ENCODE measurements around the gene PGGT1B. TPM values are rescaled to one million over a fixed set of nuclear protein-coding genes. Genes with fewer than 3 reads are reported as not detected.
A peak's percentile ranks its signal among the peaks of the same experiment; 100 is the strongest.

PGGT1B gene
- total and polyA plus RNA-seq, 12 donors = 2.6 to 61.4 (median 29.0) TPM

GRCh38 chr5:115306011-115306536 lies 43.4 kb upstream of the PGGT1B start:
- no peak overlapping the region for H3K4me3 ChIP-seq
- H3K36me3 ChIP-seq (replicated peaks in 1 of 2) = no peaks in the 10 kb centered on the region
- H3K27me3 ChIP-seq = no peaks in the 10 kb centered on the region
- 87 to 97% (median 93%) methylated on average over 1 of the region's 1 CpG for WGBS, 4 donors
- H3K4me1 ChIP-seq (replicated peaks in 1 of 2) = no peaks in the 10 kb centered on the region
- no peak overlapping the region for H3K27ac ChIP-seq
- DNase-seq = no peak
- intact Hi-C loops (cut with DNase I) = no loop called here
- TF ChIP-seq POLR2A (IDR thresholded peaks at IDR 0.05) (no peak), CTCF (IDR thresholded peaks at IDR 0.05) (no peak)
- peaks cover 0 to 5% (median 0%) of the 10 kb centered on the region in 3 donors for H3K9me3 ChIP-seq (replicated peaks in 1 of 3)

GRCh38 chr5:115304496-115304895 lies 41.8 kb upstream of the PGGT1B start:
- TF ChIP-seq POLR2A (IDR thresholded peaks at IDR 0.05) (no peak), CTCF (IDR thresholded peaks at IDR 0.05) (no peak)
- DNase-seq = no peak
- no peak overlapping the region for H3K4me3 ChIP-seq
- H3K4me1 ChIP-seq (replicated peaks in 1 of 2) = no peaks in the 10 kb centered on the region
- H3K27ac ChIP-seq = no peak overlapping the region
- 97 to 100% (median 99%) methylated on average over 1 of the region's 1 CpG for WGBS, 4 donors
- H3K36me3 ChIP-seq (replicated peaks in 1 of 2) = no peaks in the 10 kb centered on the region
- H3K27me3 ChIP-seq = no peaks in the 10 kb centered on the region
- intact Hi-C loops (cut with DNase I) = no loop called here
- peaks cover 0 to 5% (median 0%) of the 10 kb centered on the region in 3 donors for H3K9me3 ChIP-seq (replicated peaks in 1 of 3)

GRCh38 chr5:115298811-115299210 lies 36.1 kb upstream of the PGGT1B start:
- peaks cover 0 to 12% of the 10 kb centered on the region in 2 donors for H3K4me1 ChIP-seq (replicated peaks in 1 of 2)
- TF ChIP-seq POLR2A (IDR thresholded peaks at IDR 0.05) = no peak
- TF ChIP-seq CTCF (IDR thresholded peaks at IDR 0.05) = no peak
- H3K4me3 ChIP-seq = no peak overlapping the region
- H3K9me3 ChIP-seq (replicated peaks in 1 of 3) = no peaks in the 10 kb centered on the region
- H3K27ac ChIP-seq = no peak overlapping the region
- H3K36me3 ChIP-seq (replicated peaks in 1 of 2) = no peaks in the 10 kb centered on the region
- WGBS, 4 donors = 61 to 79% (median 70%) methylated on average over 1 of the region's 1 CpG
- DNase-seq = no peak
- H3K27me3 ChIP-seq = no peaks in the 10 kb centered on the region
- intact Hi-C loops (cut with DNase I) = no loop called here

- TF ChIP-seq POLR2A (IDR thresholded peaks at IDR 0.05) (no peak), CTCF (IDR thresholded peaks at IDR 0.05) (no peak)
- peaks cover 0 to 12% of the 10 kb centered on the region in 2 donors for H3K4me1 ChIP-seq (replicated peaks in 1 of 2)
- 50 to 56% (median 54%) methylated on average over 5 of the region's 5 CpGs for WGBS, 4 donors
- intact Hi-C loops (cut with DNase I) = no loop called here
- H3K36me3 ChIP-seq (replicated peaks in 1 of 2) = no peaks in the 10 kb centered on the region
- peak overlapping the region in 1 of 4 donors; percentile 83 for H3K4me3 ChIP-seq
- H3K27me3 ChIP-seq = no peaks in the 10 kb centered on the region
- no peak overlapping the region for H3K27ac ChIP-seq
- no peaks in the 10 kb centered on the region for H3K9me3 ChIP-seq (replicated peaks in 1 of 3)
- peak in 2 of 7 donors; percentile 8 to 37 for DNase-seq
Measured at GRCh38 chr5:115297031-115297430, 34.4 kb upstream of the PGGT1B start.
